GM18511 (cell line): Measurements from ENCODE around the gene TNNC1.

ENCODE experiments used
- ATAC-seq: cut with Tn5 transposase; IDR thresholded peaks from one replicate; pipeline ENCODE4 v1.9.1; 2021; ENCODE audit warnings: mild to moderate bottlenecking, moderate library complexity; ENCODE audit not compliant: unreplicated experiment

The TNNC1 gene

DNA sequence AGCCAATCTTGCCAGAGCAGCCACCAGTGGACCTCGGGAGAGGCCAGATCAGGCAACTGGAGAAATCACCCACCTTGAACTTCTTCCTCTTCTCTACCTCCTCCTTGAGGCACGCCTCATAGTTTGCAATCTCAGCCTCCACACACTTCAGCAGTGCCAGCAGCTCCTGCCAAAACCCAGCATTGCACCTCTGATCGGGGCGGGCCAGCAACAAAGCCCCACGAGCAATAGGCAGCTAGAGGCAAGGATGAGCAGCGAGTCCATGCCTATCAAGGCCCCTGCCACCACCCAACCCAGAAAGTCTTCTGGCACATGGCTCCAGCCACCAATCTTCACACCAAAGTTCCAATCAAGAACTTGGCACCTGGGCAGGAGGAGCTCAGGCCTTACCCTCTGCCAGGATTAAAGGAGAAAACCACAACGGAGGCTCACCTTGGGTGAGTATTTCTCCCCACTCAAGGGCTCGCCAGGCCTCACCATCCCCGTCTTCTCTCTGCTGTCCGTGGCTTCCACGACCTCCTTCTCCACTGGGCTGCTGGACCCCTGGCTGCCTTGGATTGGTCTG lies 51.1 kb downstream of the TNNC1 start:
- ATAC-seq: no peak

DNA sequence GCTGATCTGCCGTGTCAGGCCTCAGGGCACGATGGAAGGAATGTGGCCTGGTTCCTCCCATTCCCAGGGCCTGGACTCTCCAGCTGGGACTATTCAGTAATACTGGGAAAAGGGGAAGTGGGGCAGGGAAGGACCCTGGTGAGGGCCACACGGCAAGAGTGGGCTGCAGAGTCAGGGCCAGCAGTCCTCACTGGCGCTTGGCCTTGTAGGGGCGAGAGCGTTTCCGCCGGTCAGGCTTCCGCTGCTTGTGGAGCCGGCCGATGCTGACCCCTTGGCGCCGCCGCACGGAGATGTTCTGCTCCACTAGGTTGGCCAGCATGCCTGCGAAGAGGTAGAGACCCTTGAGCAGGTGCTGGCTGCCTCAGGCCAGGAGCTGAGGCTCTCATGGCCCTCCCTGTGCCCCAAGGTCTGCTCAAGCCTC lies 51.7 kb downstream of the TNNC1 start:
- no peak for ATAC-seq

DNA sequence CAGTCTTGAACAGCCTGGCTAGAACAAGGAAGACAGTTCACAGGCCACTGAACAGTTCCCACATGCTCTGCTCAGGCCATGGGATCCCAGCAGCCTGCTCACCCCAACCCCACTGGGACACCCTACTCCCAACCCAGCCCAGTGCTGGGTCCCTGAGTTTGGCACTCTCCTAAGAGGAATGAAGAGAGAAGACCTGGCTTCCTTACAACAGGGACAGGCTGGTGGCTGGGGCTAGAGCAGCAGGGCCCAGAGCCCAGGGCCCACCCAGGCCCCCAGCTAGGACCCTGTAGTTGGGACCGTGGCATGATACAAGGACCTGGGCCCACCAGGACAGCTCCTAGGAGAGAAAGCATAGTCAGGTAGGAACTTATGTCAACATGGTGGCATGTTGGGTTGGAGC lies 52.3 kb downstream of the TNNC1 start:
- ATAC-seq: no peak
